OCI-LY7 (cell line): ENCODE data around the gene FHDC1. TPM values are rescaled to one million over a fixed set of nuclear protein-coding genes. Genes with fewer than 3 reads are reported as not detected.

ENCODE experiments used
- BruUV-seq: library from RNA; stranded (reverse); fragments of 400-500 nt; replicated peaks from 2 replicates; lab custom pipeline; 2021; lab: Mats Ljungman, UMichigan
- CTCF ChIA-PET: fragments of 300-600 bp; sonication (Branson Sonifier 250); formaldehyde crosslinking; loops from one replicate; lab custom pipeline; 2022; ENCODE audit warnings: antibody characterized with exemption; ENCODE audit not compliant: unreplicated experiment; lab: Charles Lee
- POLR2A ChIA-PET: fragments of 300-600 bp; sonication (Branson Sonifier 250); formaldehyde crosslinking; loops from one replicate; lab custom pipeline; 2022; ENCODE audit warnings: antibody characterized with exemption; lab: Charles Lee
- DNase-seq: peaks from one replicate; pipeline ENCODE4 v3.0.0-alpha.2; 2015; ENCODE audit warnings: low spot score
- H2AFZ ChIP-seq: fragments of 200-600 bp; sonication (generic), shearing (Covaris generic); 2 replicates; pipeline ENCODE4 v1.6.1; 2014; ENCODE audit warnings: mild to moderate bottlenecking, antibody characterized with exemption, low read length, moderate library complexity
- H3K27ac ChIP-seq: fragments of 200-600 bp; sonication (generic); 2 replicates; pipeline ENCODE4 v1.5.1; 2014; ENCODE audit warnings: mixed run types, low read depth, mild to moderate bottlenecking, moderate library complexity, low read length, inconsistent platforms; ENCODE audit not compliant: poor library complexity, severe bottlenecking
- H3K36me3 ChIP-seq: fragments of 200-600 bp; sonication (generic); 2 replicates; pipeline ENCODE4 v1.6.1; 2014; ENCODE audit warnings: mild to moderate bottlenecking, antibody characterized with exemption, low read length, moderate library complexity, mixed read lengths; ENCODE audit not compliant: insufficient read depth
- H3K4me1 ChIP-seq: fragments of 200-600 bp; sonication (generic); 2 replicates; pipeline ENCODE4 v1.5.1; 2014; ENCODE audit warnings: mild to moderate bottlenecking, low read length; ENCODE audit not compliant: insufficient read depth, poor library complexity, severe bottlenecking
- H3K4me2 ChIP-seq: fragments of 200-600 bp; sonication (generic); 2 replicates; pipeline ENCODE4 v1.6.1; 2014; ENCODE audit warnings: mild to moderate bottlenecking, low read length
- H3K4me3 ChIP-seq: fragments of 200-600 bp; sonication (generic); 2 replicates; pipeline ENCODE4 v1.5.1; 2014; ENCODE audit warnings: mild to moderate bottlenecking, low read depth, low read length; ENCODE audit not compliant: poor library complexity, severe bottlenecking
- H3K79me2 ChIP-seq: fragments of 200-600 bp; sonication (generic); 2 replicates; pipeline ENCODE4 v1.6.1; 2016; ENCODE audit warnings: low read depth, mild to moderate bottlenecking, low read length, moderate library complexity, mixed read lengths; ENCODE audit not compliant: insufficient read depth
- H3K9me2 ChIP-seq: fragments of 200-600 bp; sonication (generic); 2 replicates; pipeline ENCODE4 v1.6.1; 2016; ENCODE audit warnings: mild to moderate bottlenecking, low read length, mixed read lengths; ENCODE audit not compliant: insufficient read depth
- H3K9me3 ChIP-seq: fragments of 200-600 bp; sonication (generic); 2 replicates; pipeline ENCODE4 v1.6.1; 2014; ENCODE audit warnings: mild to moderate bottlenecking, mixed run types, low read length, mixed read lengths
- H4K20me1 ChIP-seq: fragments of 200-600 bp; sonication (generic); 2 replicates; pipeline ENCODE4 v1.6.1; 2014; ENCODE audit warnings: mild to moderate bottlenecking, antibody characterized with exemption, low read length, moderate library complexity, mixed read lengths; ENCODE audit not compliant: insufficient read depth
- EZH2phosphoT487 ChIP-seq: fragments of 200-600 bp; sonication (generic); IDR thresholded peaks from 2 replicates; pipeline ENCODE4 v1.6.1; 2018; ENCODE audit warnings: low read depth, borderline replicate concordance, mild to moderate bottlenecking, mixed run types, antibody characterized with exemption, low read length, moderate library complexity, mixed read lengths
- intact Hi-C: fragments of 100-400 bp; cut with micrococcal nuclease; formaldehyde crosslinking; loops from one replicate; pipeline ENCODE4 v1.10.0; 2022; ENCODE audit not compliant: unreplicated experiment
- total RNA-seq, 2 experiments: library from RNA; depleted of rRNA in 1 of 2; stranded (reverse); fragments of >200 nt in 1 of 2; shearing (Covaris generic) in 1 of 2; gene quantifications; 2 replicates each; pipeline ENCODE4 v1.2.3, GENCODE V29; 2014 to 2022
- TF ChIP-seq, protein P1 (sequence below): fragments of 200-600 bp; sonication (generic); conservative IDR thresholded peaks from 2 replicates; pipeline ENCODE4 v1.5.1; 2014; ENCODE audit warnings: mild to moderate bottlenecking, antibody characterized with exemption, low read length, moderate library complexity, mixed read lengths

Gene FHDC1
- total RNA-seq, 2 experiments from 2014 or later = 0.04 to 0.13 TPM

GRCh38 chr4:152935143-152935542 is 980 bp upstream of the FHDC1 start:
- Histone ChIP-seq H3K36me3 (no peaks in the 10 kb centered on the region), H3K4me3 (no peak overlapping the region), H3K9me2 (no peaks in the 10 kb centered on the region), H3K4me2 (no peak overlapping the region), H4K20me1 (no peaks in the 10 kb centered on the region), H3K4me1 (no peaks in the 10 kb centered on the region), H3K79me2 (no peaks in the 10 kb centered on the region), H2AFZ (no peak overlapping the region), H3K27ac (no peak overlapping the region), H3K9me3 (no peaks in the 10 kb centered on the region)
- TF ChIP-seq EZH2phosphoT487 = no peak
- TF ChIP-seq, protein P1, sequence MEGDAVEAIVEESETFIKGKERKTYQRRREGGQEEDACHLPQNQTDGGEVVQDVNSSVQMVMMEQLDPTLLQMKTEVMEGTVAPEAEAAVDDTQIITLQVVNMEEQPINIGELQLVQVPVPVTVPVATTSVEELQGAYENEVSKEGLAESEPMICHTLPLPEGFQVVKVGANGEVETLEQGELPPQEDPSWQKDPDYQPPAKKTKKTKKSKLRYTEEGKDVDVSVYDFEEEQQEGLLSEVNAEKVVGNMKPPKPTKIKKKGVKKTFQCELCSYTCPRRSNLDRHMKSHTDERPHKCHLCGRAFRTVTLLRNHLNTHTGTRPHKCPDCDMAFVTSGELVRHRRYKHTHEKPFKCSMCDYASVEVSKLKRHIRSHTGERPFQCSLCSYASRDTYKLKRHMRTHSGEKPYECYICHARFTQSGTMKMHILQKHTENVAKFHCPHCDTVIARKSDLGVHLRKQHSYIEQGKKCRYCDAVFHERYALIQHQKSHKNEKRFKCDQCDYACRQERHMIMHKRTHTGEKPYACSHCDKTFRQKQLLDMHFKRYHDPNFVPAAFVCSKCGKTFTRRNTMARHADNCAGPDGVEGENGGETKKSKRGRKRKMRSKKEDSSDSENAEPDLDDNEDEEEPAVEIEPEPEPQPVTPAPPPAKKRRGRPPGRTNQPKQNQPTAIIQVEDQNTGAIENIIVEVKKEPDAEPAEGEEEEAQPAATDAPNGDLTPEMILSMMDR = peak; percentile 50
- intact Hi-C loops = loop anchor here (10.0 kb wide), 1 partner anchor 190 kb away; no protein-coding TSS in a partner anchor
- ChIA-PET CTCF (no interaction called here), POLR2A (no interaction called here)
- BruUV-seq = no TSS peak
- DNase-seq = no peak

DNA sequence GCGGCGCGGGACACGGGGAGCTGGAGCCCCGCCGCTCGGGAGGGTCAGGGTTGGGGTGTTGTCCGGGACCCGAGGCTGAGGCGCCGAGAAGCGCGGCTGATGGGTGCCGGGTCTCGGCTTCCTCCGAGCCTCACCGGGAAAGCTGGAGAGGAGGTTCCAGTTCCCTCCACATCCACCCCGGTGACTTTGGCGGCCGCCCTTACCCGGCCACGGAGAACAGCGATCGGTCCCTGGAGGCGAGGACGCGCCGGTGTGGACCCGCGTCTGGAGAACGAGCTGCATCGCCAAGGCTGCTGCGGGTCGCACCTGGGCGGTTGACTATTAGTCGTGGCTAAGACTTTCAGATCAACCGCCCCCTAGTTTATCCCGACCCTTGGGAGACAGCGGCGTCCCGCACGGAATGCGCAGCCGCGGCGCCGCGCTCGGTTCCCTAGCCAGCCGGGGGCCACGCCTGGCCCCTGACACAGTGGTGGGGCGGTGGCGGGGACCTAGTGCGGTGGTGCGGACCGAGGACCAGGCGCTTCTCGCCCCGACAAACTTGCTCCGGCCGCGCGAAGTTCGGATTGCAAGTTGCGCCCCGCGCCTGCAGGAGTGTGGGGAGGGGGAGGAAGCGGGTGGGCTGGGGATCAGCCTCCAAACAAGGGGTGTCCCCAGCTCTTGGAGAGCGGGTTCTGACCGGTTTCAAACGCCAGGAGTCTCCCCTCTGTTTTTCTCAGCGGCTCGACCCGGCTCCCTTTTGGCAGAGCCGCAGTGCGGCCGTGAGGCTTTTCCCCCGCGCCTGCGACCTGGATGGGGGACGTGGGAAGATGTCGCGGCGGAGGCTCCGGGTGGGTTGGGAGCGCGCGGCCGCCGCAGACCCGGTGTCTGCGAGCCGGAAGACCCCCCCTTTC is 568 bp downstream of the FHDC1 start:
- Histone ChIP-seq H3K4me2 (no peak overlapping the region), H2AFZ (no peak overlapping the region), H3K4me1 (no peaks in the 10 kb centered on the region), H3K4me3 (no peak overlapping the region), H3K9me2 (no peaks in the 10 kb centered on the region), H3K9me3 (no peaks in the 10 kb centered on the region), H3K79me2 (no peaks in the 10 kb centered on the region), H4K20me1 (no peaks in the 10 kb centered on the region), H3K27ac (no peak overlapping the region), H3K36me3 (no peaks in the 10 kb centered on the region)
- intact Hi-C loops = loop anchor here (10.0 kb wide), 1 partner anchor 188 kb away; no protein-coding TSS in a partner anchor
- no TSS peak for BruUV-seq
- ChIA-PET CTCF (interaction anchor here (0.6 kb wide), 1 partner anchor 190 kb away, joined by 3 read pairs; no protein-coding TSS in a partner anchor), POLR2A (no interaction called here)
- DNase-seq = no peak
- TF ChIP-seq, protein P1 = no peak
- TF ChIP-seq EZH2phosphoT487 = no peak
